Chondrocyte (in vitro differentiated cells): Measurements from ENCODE around the gene DERA. TPM values are rescaled to one million over a fixed set of nuclear protein-coding genes. Genes with fewer than 3 reads are reported as not detected.

Source experiments
- DNase-seq: peaks from one replicate; pipeline ENCODE4 v3.0.0; 2021; ENCODE audit warnings: mixed read lengths, low spot score
- H3K27ac Mint-ChIP-seq: one replicate; pipeline ENCODE4 v1.8.0; 2021; ENCODE audit warnings: mild to moderate bottlenecking, moderate library complexity, mixed read lengths; ENCODE audit not compliant: unreplicated experiment
- H3K27me3 Mint-ChIP-seq: 2 replicates; pipeline ENCODE4 v1.8.0; 2021; ENCODE audit warnings: low read depth, mixed read lengths
- H3K36me3 Mint-ChIP-seq: 2 replicates; pipeline ENCODE4 v1.8.0; 2021; ENCODE audit warnings: low read depth, mixed read lengths
- H3K4me1 Mint-ChIP-seq: 2 replicates; pipeline ENCODE4 v1.8.0; 2021; ENCODE audit warnings: low read depth, mild to moderate bottlenecking, mixed read lengths
- H3K4me3 Mint-ChIP-seq: one replicate; pipeline ENCODE4 v1.8.0; 2021; ENCODE audit warnings: mild to moderate bottlenecking, moderate library complexity, mixed read lengths; ENCODE audit not compliant: unreplicated experiment
- H3K9me3 Mint-ChIP-seq: 2 replicates; pipeline ENCODE4 v1.8.0; 2021; ENCODE audit warnings: low read depth, mixed read lengths
- total RNA-seq: library from RNA; stranded (reverse); gene quantifications from 3 replicates; pipeline ENCODE4 v1.2.1, GENCODE V29; 2021
- TF ChIP-seq, protein P1 (sequence below): fragments of 200-600 bp; sonication (generic); IDR thresholded peaks from 2 replicates; pipeline ENCODE4 v1.5.0; 2021; ENCODE audit warnings: antibody characterized with exemption, mild to moderate bottlenecking, moderate library complexity

The DERA gene
- total RNA-seq, 1 donor from 2014 or later = 15.5 TPM

DNA sequence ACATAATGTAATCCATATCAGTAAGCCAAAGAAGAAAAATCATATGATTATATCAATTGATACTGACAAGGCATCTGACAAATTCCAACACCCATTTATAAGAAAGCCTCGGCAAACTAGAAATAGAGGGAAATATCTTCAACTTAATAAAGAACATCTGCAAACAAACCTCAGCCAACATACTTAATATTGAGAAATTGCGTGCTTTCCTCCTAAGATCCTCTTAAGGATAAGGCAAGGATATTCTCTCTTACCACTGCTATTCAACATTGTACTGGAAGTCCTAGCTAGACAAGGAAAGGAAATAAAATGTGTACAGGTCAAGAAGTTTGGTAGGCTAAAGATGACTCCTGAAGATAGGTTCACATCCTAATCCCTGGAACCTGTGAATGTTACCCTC, 115.9 kb downstream of the DERA start:
- no peaks in the 10 kb centered on the region for H3K4me1 Mint-ChIP-seq
- TF ChIP-seq, protein P1, sequence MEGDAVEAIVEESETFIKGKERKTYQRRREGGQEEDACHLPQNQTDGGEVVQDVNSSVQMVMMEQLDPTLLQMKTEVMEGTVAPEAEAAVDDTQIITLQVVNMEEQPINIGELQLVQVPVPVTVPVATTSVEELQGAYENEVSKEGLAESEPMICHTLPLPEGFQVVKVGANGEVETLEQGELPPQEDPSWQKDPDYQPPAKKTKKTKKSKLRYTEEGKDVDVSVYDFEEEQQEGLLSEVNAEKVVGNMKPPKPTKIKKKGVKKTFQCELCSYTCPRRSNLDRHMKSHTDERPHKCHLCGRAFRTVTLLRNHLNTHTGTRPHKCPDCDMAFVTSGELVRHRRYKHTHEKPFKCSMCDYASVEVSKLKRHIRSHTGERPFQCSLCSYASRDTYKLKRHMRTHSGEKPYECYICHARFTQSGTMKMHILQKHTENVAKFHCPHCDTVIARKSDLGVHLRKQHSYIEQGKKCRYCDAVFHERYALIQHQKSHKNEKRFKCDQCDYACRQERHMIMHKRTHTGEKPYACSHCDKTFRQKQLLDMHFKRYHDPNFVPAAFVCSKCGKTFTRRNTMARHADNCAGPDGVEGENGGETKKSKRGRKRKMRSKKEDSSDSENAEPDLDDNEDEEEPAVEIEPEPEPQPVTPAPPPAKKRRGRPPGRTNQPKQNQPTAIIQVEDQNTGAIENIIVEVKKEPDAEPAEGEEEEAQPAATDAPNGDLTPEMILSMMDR = no peak
- H3K27ac Mint-ChIP-seq = no peak overlapping the region
- peaks cover 13% of the 10 kb centered on the region for H3K9me3 Mint-ChIP-seq
- no peaks in the 10 kb centered on the region for H3K27me3 Mint-ChIP-seq
- DNase-seq = no peak
- no peak overlapping the region for H3K4me3 Mint-ChIP-seq
- H3K36me3 Mint-ChIP-seq = peaks cover 10% of the 10 kb centered on the region

DNA sequence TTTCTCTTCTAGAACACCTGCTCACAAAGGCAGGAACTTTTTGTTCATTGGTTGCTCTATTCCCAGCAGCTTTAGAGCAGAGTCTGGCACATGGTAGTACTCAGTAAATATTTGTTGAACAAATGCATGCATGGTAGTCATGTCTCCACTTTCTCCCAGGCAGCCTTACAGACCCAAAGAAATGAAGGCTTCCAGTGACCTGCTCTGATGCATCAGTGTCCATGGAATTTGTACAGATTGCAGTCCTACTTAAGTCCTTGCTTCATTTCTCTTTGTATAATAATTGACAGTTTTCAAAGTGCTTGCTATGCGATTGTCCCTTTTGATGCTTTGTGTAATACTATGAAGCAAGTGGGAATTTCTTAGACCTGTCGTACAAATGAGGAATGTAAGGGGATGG, 119.6 kb downstream of the DERA start:
- H3K27ac Mint-ChIP-seq = no peak overlapping the region
- H3K4me3 Mint-ChIP-seq = no peak overlapping the region
- DNase-seq = no peak
- no peaks in the 10 kb centered on the region for H3K4me1 Mint-ChIP-seq
- no peaks in the 10 kb centered on the region for H3K9me3 Mint-ChIP-seq
- TF ChIP-seq, protein P1 = no peak
- H3K36me3 Mint-ChIP-seq = peaks cover 4% of the 10 kb centered on the region
- H3K27me3 Mint-ChIP-seq = no peaks in the 10 kb centered on the region

DNA sequence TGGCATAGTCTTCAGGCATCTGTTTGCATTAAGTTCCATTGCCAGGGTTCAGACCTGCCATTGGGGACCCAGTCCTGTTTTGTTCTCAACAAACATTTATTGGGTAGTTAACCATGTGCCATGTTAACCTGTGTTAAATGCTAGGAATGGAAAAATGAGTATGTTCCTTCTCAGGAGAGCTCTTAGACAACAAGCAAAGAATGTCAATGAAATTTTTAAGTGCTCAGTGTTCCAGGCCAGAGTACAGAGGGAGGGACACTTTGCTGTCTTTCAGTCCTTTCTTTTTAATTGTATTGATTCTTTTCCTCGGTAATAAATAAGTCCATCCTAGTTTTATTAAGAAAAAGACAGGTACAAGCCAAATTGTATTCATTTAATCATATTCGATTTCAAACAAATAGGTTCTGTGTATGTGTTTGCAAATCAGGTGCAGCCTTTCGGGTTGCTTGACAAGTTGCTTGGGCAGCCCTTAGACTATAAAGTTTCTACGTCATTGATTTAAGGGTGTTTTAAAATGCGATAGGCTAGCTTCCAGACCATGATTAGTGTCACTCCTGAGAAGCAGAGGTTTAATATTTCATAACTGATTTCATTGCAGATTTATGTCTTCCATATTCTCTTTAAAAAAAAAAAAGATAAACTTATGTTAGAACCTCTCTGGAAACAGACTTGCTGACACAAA, 123.1 kb downstream of the DERA start:
- Mint-ChIP-seq H3K36me3 (peaks cover 5% of the 10 kb centered on the region), H3K9me3 (no peaks in the 10 kb centered on the region), H3K4me3 (no peak overlapping the region), H3K27ac (no peak overlapping the region), H3K4me1 (no peaks in the 10 kb centered on the region), H3K27me3 (no peaks in the 10 kb centered on the region)
- DNase-seq = no peak
- TF ChIP-seq, protein P1 = no peak

DNA sequence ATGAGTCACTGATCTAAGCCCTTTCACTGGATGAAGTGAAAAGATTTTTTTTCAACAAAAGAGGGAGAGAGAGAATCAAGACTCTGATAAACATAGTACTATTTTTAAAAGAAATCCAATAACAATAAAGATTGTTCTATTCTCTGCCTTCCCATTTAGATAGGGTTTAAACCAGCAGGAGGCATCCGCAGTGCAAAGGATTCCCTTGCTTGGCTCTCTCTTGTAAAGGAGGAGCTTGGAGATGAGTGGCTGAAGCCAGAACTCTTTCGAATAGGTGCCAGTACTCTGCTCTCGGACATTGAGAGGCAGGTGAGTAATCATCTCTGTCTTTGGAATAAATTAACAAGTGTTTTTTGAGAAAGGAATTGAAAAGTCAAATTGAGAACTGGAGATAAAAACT, 124.9 kb downstream of the DERA start:
- TF ChIP-seq, protein P1 = no peak
- H3K36me3 Mint-ChIP-seq = peaks cover 10% of the 10 kb centered on the region
- H3K27ac Mint-ChIP-seq = no peak overlapping the region
- H3K4me3 Mint-ChIP-seq = no peak overlapping the region
- no peak for DNase-seq
- no peaks in the 10 kb centered on the region for H3K27me3 Mint-ChIP-seq
- H3K9me3 Mint-ChIP-seq = no peaks in the 10 kb centered on the region
- H3K4me1 Mint-ChIP-seq = no peaks in the 10 kb centered on the region

DNA sequence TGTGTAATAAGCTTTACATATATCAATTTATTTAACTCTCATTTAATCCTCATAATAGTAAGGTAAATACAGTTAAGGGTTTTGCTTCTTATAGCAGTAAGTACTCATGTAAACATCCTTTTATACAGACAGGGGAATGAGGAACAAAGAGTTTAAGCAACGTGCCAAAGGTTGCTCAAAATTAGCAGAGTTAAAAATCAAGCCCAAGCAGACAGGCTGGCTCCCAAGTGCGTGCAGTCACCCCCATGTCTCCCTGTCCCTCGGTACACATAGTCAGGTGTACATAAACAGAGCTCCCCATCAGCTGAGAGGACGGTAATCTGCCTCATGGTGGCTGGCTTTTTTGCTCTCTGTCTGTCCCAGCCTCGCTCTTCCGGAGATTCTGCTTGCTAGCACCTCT, 126.4 kb downstream of the DERA start:
- DNase-seq = no peak
- no peaks in the 10 kb centered on the region for H3K4me1 Mint-ChIP-seq
- TF ChIP-seq, protein P1 = no peak
- peaks cover 8% of the 10 kb centered on the region for H3K9me3 Mint-ChIP-seq
- no peak overlapping the region for H3K27ac Mint-ChIP-seq
- H3K4me3 Mint-ChIP-seq = no peak overlapping the region
- H3K36me3 Mint-ChIP-seq = peaks cover 9% of the 10 kb centered on the region
- H3K27me3 Mint-ChIP-seq = no peaks in the 10 kb centered on the region
